Panc1 (cell line): ENCODE results near the gene ZNF778.

Experiments
- REST ChIP-seq, 2 experiments: IDR thresholded peaks; 2 replicates each; pipeline ENCODE4 v1.6.1; 2011 to 2012; ENCODE audit warnings: low read depth in 2 of 2, control low read depth in 1 of 2, low read length in 1 of 2, mild to moderate bottlenecking in 1 of 2, moderate library complexity in 1 of 2; ENCODE audit not compliant: insufficient read depth in 1 of 2
- SIN3A ChIP-seq: IDR thresholded peaks from 2 replicates; pipeline ENCODE4 v1.6.1; 2012; ENCODE audit warnings: low read depth, mild to moderate bottlenecking, low read length, moderate library complexity, borderline replicate concordance; ENCODE audit not compliant: insufficient read depth
- TF ChIP-seq, protein P1 (sequence below): fragments of 450-650 bp; IDR thresholded peaks from 2 replicates; pipeline ENCODE4 v1.5.1; 2017; ENCODE audit warnings: mild to moderate bottlenecking

DNA sequence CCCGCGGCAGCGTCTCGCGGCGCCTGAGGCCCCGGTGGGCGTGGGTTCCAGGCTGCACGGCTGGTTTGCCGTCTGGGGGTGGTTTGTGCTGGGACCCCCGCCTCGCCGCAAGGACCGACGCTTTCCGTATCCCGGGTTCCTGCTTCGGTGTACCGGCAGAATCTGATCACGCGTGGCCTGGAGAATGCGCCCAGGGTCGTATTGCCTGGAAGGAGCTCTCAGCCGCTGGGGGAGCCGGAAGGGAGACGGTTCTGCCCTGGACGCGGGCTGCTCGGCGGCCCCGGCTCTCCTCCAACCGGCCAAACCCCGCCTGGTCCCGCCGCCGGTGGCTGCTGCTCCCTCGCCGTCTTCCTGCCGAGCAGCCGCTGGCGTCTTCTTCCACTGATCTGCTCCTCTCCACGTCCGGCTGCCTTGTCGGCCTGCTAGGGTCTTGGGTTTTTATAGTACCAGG is 39.8 kb downstream of the ZNF778 start:
- TF ChIP-seq, protein P1, sequence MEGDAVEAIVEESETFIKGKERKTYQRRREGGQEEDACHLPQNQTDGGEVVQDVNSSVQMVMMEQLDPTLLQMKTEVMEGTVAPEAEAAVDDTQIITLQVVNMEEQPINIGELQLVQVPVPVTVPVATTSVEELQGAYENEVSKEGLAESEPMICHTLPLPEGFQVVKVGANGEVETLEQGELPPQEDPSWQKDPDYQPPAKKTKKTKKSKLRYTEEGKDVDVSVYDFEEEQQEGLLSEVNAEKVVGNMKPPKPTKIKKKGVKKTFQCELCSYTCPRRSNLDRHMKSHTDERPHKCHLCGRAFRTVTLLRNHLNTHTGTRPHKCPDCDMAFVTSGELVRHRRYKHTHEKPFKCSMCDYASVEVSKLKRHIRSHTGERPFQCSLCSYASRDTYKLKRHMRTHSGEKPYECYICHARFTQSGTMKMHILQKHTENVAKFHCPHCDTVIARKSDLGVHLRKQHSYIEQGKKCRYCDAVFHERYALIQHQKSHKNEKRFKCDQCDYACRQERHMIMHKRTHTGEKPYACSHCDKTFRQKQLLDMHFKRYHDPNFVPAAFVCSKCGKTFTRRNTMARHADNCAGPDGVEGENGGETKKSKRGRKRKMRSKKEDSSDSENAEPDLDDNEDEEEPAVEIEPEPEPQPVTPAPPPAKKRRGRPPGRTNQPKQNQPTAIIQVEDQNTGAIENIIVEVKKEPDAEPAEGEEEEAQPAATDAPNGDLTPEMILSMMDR = no peak
- TF ChIP-seq REST (IDR thresholded peaks at IDR 0.05; ENCODE audit: insufficient read depth in 1 of 2, low read depth in 2 of 2, low read length in 1 of 2) = no peak
- no peak for TF ChIP-seq SIN3A
